Motor neuron (in vitro differentiated cells): Measurements from ENCODE around the gene FASTK. TPM values are rescaled to one million over a fixed set of nuclear protein-coding genes. Genes with fewer than 3 reads are reported as not detected.
"Not testable (repeated sequence)": the region's sequence is repeated elsewhere in the genome, so short reads cannot be mapped to it uniquely, and the experiment has no call there.

ENCODE experiments used
- ATAC-seq, 8 experiments: fragments of 200-7000 bp; cut with Tn5 transposase; replicated peaks in 6 of 8; 2 replicates each; pipeline ENCODE4 v1.8.0; 2021; ENCODE audit warnings: mild to moderate bottlenecking in 8 of 8, moderate library complexity in 8 of 8
- H3K27ac ChIP-seq, 2 donors: fragments of 250-450 bp; sonication (Bioruptor Pico); 2 replicates each; pipeline ENCODE4 v1.9.0; 2021; ENCODE audit warnings: antibody characterized with exemption in 2 of 2, mild to moderate bottlenecking in 2 of 2, moderate library complexity in 1 of 2
- H3K4me1 ChIP-seq, 2 donors: fragments of 250-450 bp; sonication (Bioruptor Pico); replicated peaks in 1 of 2; 2 replicates each; pipeline ENCODE4 v1.6.1; 2021; ENCODE audit warnings: antibody characterized with exemption in 2 of 2, mild to moderate bottlenecking in 2 of 2, moderate library complexity in 1 of 2
- H3K4me3 ChIP-seq, 5 donors: fragments of 250-450 bp; sonication (Bioruptor Pico); 2 replicates each; pipeline ENCODE4 v1.9.0; 2021; ENCODE audit warnings: antibody characterized with exemption in 5 of 5, mild to moderate bottlenecking in 5 of 5, moderate library complexity in 4 of 5
- WGBS, 10 experiments: fragments of 450-650 bp; shearing (Covaris generic); methylation state at CpG; one replicate each; pipeline ENCODE4 v1.0.0; 2022; 5-methylcytosine and 5-hydroxymethylcytosine counted together
- in situ Hi-C, 9 experiments: fragments of 400-800 bp; cut with MboI; loops; one replicate each; pipeline ENCODE4 v1.15.0; 2021; ENCODE audit warnings: low sequenced_read_pairs in 9 of 9, low pct_unique_long_range_greater_than_20kb in 2 of 9; ENCODE audit not compliant: unreplicated experiment in 9 of 9
- total RNA-seq, 8 experiments: library from RNA; unstranded; fragments of 300-600 nt; gene quantifications; 2 replicates each; pipeline versions ENCODE4 v1.2.3 to v1.2.4, GENCODE V29; 2022

Gene FASTK
- total RNA-seq, 8 experiments from 2014 or later = 33.5 to 79.4 (median 59.9) TPM

DNA sequence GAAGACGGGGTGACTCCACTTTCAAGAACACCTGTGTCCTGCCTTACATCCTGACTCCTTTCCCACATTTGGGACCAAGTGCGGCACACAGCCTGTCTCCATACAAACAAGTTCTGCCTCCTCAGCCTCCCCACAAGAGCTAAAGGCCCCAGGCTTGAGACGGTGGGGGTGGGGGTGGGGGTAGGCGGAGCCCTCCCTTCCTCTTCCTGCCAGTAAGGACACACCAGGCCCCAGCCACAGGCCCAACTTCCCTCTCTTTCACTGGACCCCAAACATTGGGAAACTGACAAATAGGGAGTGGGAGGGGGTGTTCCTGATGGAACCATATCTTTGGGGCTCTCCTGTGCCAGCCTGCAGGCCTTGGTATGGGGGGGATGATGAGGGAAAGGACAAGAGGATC is 27.5 kb downstream of the FASTK start:
- H3K4me3 ChIP-seq = no peak overlapping the region
- in situ Hi-C loops = no loop called here
- ATAC-seq = no peak
- no peak overlapping the region for H3K27ac ChIP-seq
- peaks cover 5 to 7% of the 10 kb centered on the region in 2 donors for H3K4me1 ChIP-seq
- 75 to 100% (median 80%) methylated on average over 1 to 4 of the region's 4 CpGs; no CpG with 5 or more reads in 7 of the 10 experiments for WGBS, 10 experiments

- Histone ChIP-seq H3K4me3 (peak overlapping the region in 2 of 5 donors; percentile 13 to 16), H3K27ac (no peak overlapping the region), H3K4me1 (no peaks in the 10 kb centered on the region)
- in situ Hi-C loops = no loop called here
- ATAC-seq = peak; percentile 60 to 88 (median 80)
- WGBS, 10 experiments = 7% methylated on average over 8 of the region's 50 CpGs; no CpG with 5 or more reads in 9 of the 10 experiments
Observed at GRCh38 chr7:151051108-151051507, 29.5 kb downstream of the FASTK start.

- in situ Hi-C loops = no loop called here
- 85% methylated on average over 4 of the region's 38 CpGs; no CpG with 5 or more reads in 9 of the 10 experiments for WGBS, 10 experiments
- no peak overlapping the region for H3K27ac ChIP-seq
- ATAC-seq = no peak
- no peaks in the 10 kb centered on the region for H3K4me1 ChIP-seq
- no peak overlapping the region for H3K4me3 ChIP-seq
Observed at GRCh38 chr7:151048911-151049463, 31.6 kb downstream of the FASTK start.

DNA sequence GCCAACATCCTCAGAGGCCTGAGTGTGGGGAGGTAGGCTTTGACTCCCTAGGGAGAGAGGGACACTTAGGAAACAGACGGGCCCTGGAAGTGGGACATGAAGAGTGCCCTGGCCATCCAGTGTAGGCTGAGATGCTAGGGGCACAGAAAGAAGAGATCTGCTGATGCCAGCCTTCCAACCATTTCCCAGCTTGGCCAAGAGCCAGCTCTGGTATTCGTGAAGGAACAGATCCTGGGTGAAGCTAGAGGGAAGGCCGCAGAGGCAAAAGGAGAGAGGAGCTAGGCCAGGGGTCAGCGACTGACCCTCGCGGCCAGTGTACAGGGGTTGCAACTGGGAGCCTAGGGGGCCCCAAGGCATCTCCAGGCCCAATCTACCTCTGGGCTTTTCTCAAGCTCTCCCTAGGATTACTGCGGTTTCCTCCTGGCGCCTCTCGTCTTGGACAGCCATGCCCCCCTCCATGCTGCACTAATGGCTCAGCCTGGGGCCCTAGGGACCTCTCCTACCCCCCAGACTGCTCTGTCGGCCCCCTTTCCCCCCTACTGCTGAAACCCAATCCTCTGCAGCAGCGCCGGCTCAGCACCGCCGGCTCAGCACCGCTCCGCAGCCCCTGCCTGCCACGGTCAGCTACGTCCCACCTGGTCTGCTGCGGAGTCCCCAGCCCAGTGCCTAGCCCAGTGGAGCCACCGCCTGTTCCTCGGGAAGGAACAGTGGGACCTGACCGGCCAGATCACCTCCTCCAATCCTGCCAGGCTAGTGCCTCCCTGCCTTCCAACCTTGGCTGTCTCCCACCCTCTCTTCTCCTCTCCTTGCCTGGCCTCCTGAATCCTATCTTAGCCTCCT is 32.4 kb downstream of the FASTK start, which contains the start of gene ASIC3:
ASIC3 (plus strand) TSS at position 556 of the 840 bp plus-strand sequence. CDS start 355 bp downstream, outside the sequence.
- 48 to 93% (median 74%) methylated on average over 1 to 4 of the region's 22 CpGs; no CpG with 5 or more reads in 4 of the 10 experiments for whole genome bisulfite sequencing, 10 experiments
- in situ Hi-C loops = no loop called here
- ATAC-seq = no peak
- H3K4me1 ChIP-seq = no peaks in the 10 kb centered on the region
- no peak within 1 kb of the TSS for H3K27ac ChIP-seq
- H3K4me3 ChIP-seq = no peak within 1 kb of the TSS

GRCh38 chr7:151046603-151047573 is 33.7 kb downstream of the FASTK start:
- peak in 6 of 8 experiments; percentile 35 to 67 (median 46) for ATAC-seq
- in situ Hi-C loops = no loop called here
- Histone ChIP-seq H3K4me1 (no peaks in the 10 kb centered on the region), H3K4me3 (no peak overlapping the region), H3K27ac (no peak overlapping the region)
- 18 to 93% (median 53%) methylated on average over 1 to 9 of the region's 14 CpGs; no CpG with 5 or more reads in 2 of the 10 experiments for WGBS, 10 experiments

- ATAC-seq = no peak
- H3K27ac ChIP-seq = no peak overlapping the region
- in situ Hi-C loops = no loop called here
- no peak overlapping the region for H3K4me3 ChIP-seq
- 72 to 90% methylated on average over 2 to 4 of the region's 9 CpGs; no CpG with 5 or more reads in 8 of the 10 experiments for WGBS, 10 experiments
- no peaks in the 10 kb centered on the region for H3K4me1 ChIP-seq
Observed at GRCh38 chr7:151045967-151046366, 34.6 kb downstream of the FASTK start.

- WGBS, 10 experiments = 60 to 100% (median 92%) methylated on average over 1 to 2 of the region's 11 CpGs; no CpG with 5 or more reads in 7 of the 10 experiments
- in situ Hi-C loops = no loop called here
- Histone ChIP-seq H3K27ac (no peak overlapping the region), H3K4me1 (no peaks in the 10 kb centered on the region), H3K4me3 (no peak overlapping the region)
- peak in 2 of 8 experiments; percentile 12 to 18 for ATAC-seq
Observed at GRCh38 chr7:151045262-151045661, 35.3 kb downstream of the FASTK start.

GRCh38 chr7:151043959-151044358 is 36.6 kb downstream of the FASTK start:
- in situ Hi-C loops = no loop called here
- H3K27ac ChIP-seq = no peak overlapping the region
- H3K4me3 ChIP-seq = no peak overlapping the region
- peaks cover 0 to 8% of the 10 kb centered on the region in 2 donors for H3K4me1 ChIP-seq
- ATAC-seq = no peak
- WGBS, 10 experiments = 80 to 100% (median 91%) methylated on average over 1 to 11 of the region's 20 CpGs; no CpG with 5 or more reads in 5 of the 10 experiments

GRCh38 chr7:151043449-151043848 is 37.2 kb downstream of the FASTK start:
- H3K27ac ChIP-seq, in situ Hi-C loops, H3K4me3 ChIP-seq, ATAC-seq: not testable (repeated sequence)
- no CpG with 5 or more reads among the region's 10 CpGs for WGBS, 10 experiments
- H3K4me1 ChIP-seq = peaks cover 0 to 13% of the 10 kb centered on the region in 2 donors

DNA sequence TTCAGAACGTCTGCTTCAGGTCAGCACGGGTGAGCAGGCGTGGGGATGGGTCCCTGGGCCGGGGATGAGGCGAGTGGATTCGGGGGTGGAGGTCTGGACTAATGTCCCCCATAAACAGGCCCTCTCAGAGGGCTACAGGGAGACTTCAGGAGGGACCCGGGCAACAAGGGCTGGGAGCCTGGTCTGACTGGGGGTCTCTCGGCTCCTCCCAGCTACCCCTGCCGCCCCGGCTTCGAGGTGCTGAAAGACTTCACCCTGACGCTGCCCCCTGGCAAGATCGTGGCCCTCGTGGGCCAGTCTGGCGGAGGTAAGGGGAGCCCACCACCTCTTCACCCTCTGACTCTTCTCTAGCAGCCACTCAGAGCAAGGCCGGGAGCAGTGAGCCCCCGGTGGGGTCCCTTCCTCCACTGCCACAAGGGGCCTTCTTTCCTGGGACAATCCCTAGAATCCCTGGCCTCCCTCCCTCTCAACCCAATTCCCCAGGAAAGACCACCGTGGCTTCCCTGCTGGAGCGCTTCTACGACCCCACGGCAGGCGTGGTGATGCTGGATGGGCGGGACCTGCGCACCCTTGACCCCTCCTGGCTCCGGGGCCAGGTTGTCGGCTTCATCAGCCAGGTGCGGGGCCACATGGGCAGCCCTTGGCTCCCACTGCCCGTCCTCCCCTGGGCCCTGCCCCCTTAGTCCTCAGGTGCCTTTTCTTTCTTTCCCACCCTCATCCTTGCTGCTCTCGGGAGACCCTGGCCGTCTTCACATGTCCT is 39.8 kb downstream of the FASTK start:
- in situ Hi-C loops = no loop called here
- H3K4me1 ChIP-seq = peaks cover 0 to 13% of the 10 kb centered on the region in 2 donors
- no peak for ATAC-seq
- no peak overlapping the region for H3K27ac ChIP-seq
- H3K4me3 ChIP-seq = no peak overlapping the region
- WGBS, 10 experiments = 80 to 100% (median 87%) methylated on average over 1 to 9 of the region's 30 CpGs; no CpG with 5 or more reads in 5 of the 10 experiments

GRCh38 chr7:151039850-151040548 is 40.6 kb downstream of the FASTK start:
- ATAC-seq = peak in 2 of 8 experiments; percentile 2 to 4
- WGBS, 10 experiments = 0 to 100% (median 40%) methylated on average over 1 to 4 of the region's 18 CpGs; no CpG with 5 or more reads in 3 of the 10 experiments
- H3K4me1 ChIP-seq = peaks cover 0 to 13% of the 10 kb centered on the region in 2 donors
- in situ Hi-C loops = no loop called here
- peak overlapping the region in 1 of 2 donors; percentile 51 for H3K27ac ChIP-seq
- no peak overlapping the region for H3K4me3 ChIP-seq
